HEK293 (cell line): Measurements from ENCODE around the gene ADI1.

ENCODE experiments used
- CTCF ChIA-PET: fragments of 350-600 bp; formaldehyde crosslinking; extraction: SDS; loops from one replicate; lab custom pipeline; 2021; ENCODE audit warnings: antibody characterized with exemption; lab: Yijun Ruan, JAX
- POLR2A ChIA-PET: fragments of 300-600 bp; formaldehyde crosslinking; extraction: SDS; loops from one replicate; lab custom pipeline; 2020; ENCODE audit warnings: antibody characterized with exemption, inconsistent platforms; lab: Yijun Ruan, JAX
- H3K27ac ChIP-seq: fragments of 200-500 bp; sonication (Bioruptor generic); 2 replicates; pipeline ENCODE4 v1.5.1; 2014; ENCODE audit warnings: low read depth, low read length, control low read depth, inconsistent platforms; ENCODE audit errors: extremely low read depth
- H3K36me3 ChIP-seq, 2 experiments: fragments of 200-500 bp in 1 of 2; sonication (Bioruptor generic) in 1 of 2; 1 replicate in 1 of 2; 2 replicates in 1 of 2; pipeline ENCODE4 v1.5.1; 2014 to 2017; ENCODE audit warnings: inconsistent platforms in 2 of 2, low read length in 2 of 2; ENCODE audit not compliant: control insufficient read depth in 2 of 2, insufficient read depth in 1 of 2
- H3K4me1 ChIP-seq: fragments of 200-500 bp; sonication (Bioruptor generic); 2 replicates; pipeline ENCODE4 v1.5.1; 2014; ENCODE audit warnings: mild to moderate bottlenecking, low read length, inconsistent platforms; ENCODE audit not compliant: control insufficient read depth, insufficient read depth
- H3K4me3 ChIP-seq: 2 replicates; pipeline ENCODE4 v1.5.1; 2011; ENCODE audit warnings: low read depth, mild to moderate bottlenecking, control low read depth, low read length, moderate library complexity
- H3K9me3 ChIP-seq: fragments of 200-500 bp; sonication (Bioruptor generic); 2 replicates; pipeline ENCODE4 v1.5.1; 2014; ENCODE audit warnings: low read depth, low read length, inconsistent platforms; ENCODE audit not compliant: control insufficient read depth, insufficient read depth
- BCL11B ChIP-seq: fragments of 450-650 bp; formaldehyde crosslinking; IDR thresholded peaks from 2 replicates; pipeline ENCODE4 v1.5.1; 2016; ENCODE audit warnings: low read depth, missing biosample characterization, missing genetic modification characterization
- GLI4 ChIP-seq: fragments of 450-650 bp; formaldehyde crosslinking; IDR thresholded peaks from 2 replicates; pipeline ENCODE4 v1.5.1; 2016; ENCODE audit warnings: missing biosample characterization, missing genetic modification characterization
- HOXD13 ChIP-seq: sonication (generic); formaldehyde crosslinking; IDR thresholded peaks from 2 replicates; pipeline ENCODE4 v1.8.0; 2022; ENCODE audit warnings: missing genetic modification reagents, borderline replicate concordance
- IKZF3 ChIP-seq: fragments of 450-650 bp; IDR thresholded peaks from 2 replicates; pipeline ENCODE4 v1.5.0; 2018; ENCODE audit warnings: missing biosample characterization, mild to moderate bottlenecking, missing genetic modification characterization, moderate library complexity
- SALL2 ChIP-seq: fragments of 450-650 bp; formaldehyde crosslinking; IDR thresholded peaks from 2 replicates; pipeline ENCODE4 v1.5.0; 2017; ENCODE audit warnings: missing biosample characterization, mild to moderate bottlenecking, missing genetic modification characterization, borderline replicate concordance
- TRIM28 ChIP-seq: IDR thresholded peaks from 2 replicates; pipeline ENCODE4 v1.6.1; 2011; ENCODE audit warnings: low read length, control low read depth, borderline replicate concordance
- WT1 ChIP-seq: fragments of 450-650 bp; formaldehyde crosslinking; IDR thresholded peaks from 2 replicates; pipeline ENCODE4 v1.5.1; 2016; ENCODE audit warnings: missing biosample characterization, missing genetic modification characterization
- ZBTB1 ChIP-seq: fragments of 450-650 bp; formaldehyde crosslinking; IDR thresholded peaks from 2 replicates; pipeline ENCODE4 v1.5.1; 2016; ENCODE audit warnings: missing biosample characterization, missing genetic modification characterization
- ZFHX2 ChIP-seq: fragments of 450-650 bp; formaldehyde crosslinking; conservative IDR thresholded peaks from 2 replicates; pipeline ENCODE4 v1.5.1; 2016; ENCODE audit warnings: missing biosample characterization, missing genetic modification characterization
- ZNF10 ChIP-seq: fragments of 450-650 bp; formaldehyde crosslinking; IDR thresholded peaks from 2 replicates; pipeline ENCODE4 v1.5.1; 2017; ENCODE audit warnings: missing biosample characterization, missing genetic modification characterization
- ZNF112 ChIP-seq: fragments of 450-650 bp; formaldehyde crosslinking; IDR thresholded peaks from 2 replicates; pipeline ENCODE4 v1.5.0; 2017; ENCODE audit warnings: missing biosample characterization, missing genetic modification characterization
- ZNF211 ChIP-seq: fragments of 450-650 bp; formaldehyde crosslinking; IDR thresholded peaks from 2 replicates; pipeline ENCODE4 v1.5.1; 2016; ENCODE audit warnings: low read depth, missing biosample characterization, missing genetic modification characterization
- ZNF223 ChIP-seq: fragments of 450-650 bp; formaldehyde crosslinking; IDR thresholded peaks from 2 replicates; pipeline ENCODE4 v1.5.1; 2016; ENCODE audit warnings: missing biosample characterization, missing genetic modification characterization
- ZNF510 ChIP-seq: fragments of 450-650 bp; formaldehyde crosslinking; IDR thresholded peaks from 2 replicates; pipeline ENCODE4 v1.5.1; 2018; ENCODE audit warnings: mild to moderate bottlenecking, missing genetic modification characterization, missing biosample characterization; ENCODE audit not compliant: insufficient replicate concordance
- ZNF548 ChIP-seq: fragments of 450-650 bp; formaldehyde crosslinking; IDR thresholded peaks from 2 replicates; pipeline ENCODE4 v1.5.1; 2016; ENCODE audit warnings: missing biosample characterization, missing genetic modification characterization
- ZNF600 ChIP-seq: fragments of 450-650 bp; formaldehyde crosslinking; IDR thresholded peaks from 2 replicates; pipeline ENCODE4 v1.5.1; 2016; ENCODE audit warnings: missing biosample characterization, missing genetic modification characterization
- ZNF701 ChIP-seq: fragments of 450-650 bp; formaldehyde crosslinking; IDR thresholded peaks from 2 replicates; pipeline ENCODE4 v1.5.1; 2016; ENCODE audit warnings: missing biosample characterization, missing genetic modification characterization
- ZNF76 ChIP-seq: fragments of 450-650 bp; formaldehyde crosslinking; IDR thresholded peaks from 2 replicates; pipeline ENCODE4; 2016; ENCODE audit warnings: low read depth, missing biosample characterization, missing genetic modification characterization, borderline replicate concordance
- ZNF777 ChIP-seq: fragments of 450-650 bp; formaldehyde crosslinking; IDR thresholded peaks from 2 replicates; pipeline ENCODE4 v1.5.1; 2017; ENCODE audit warnings: missing biosample characterization, missing genetic modification characterization, borderline replicate concordance
- ZNF837 ChIP-seq: fragments of 450-650 bp; formaldehyde crosslinking; IDR thresholded peaks from 2 replicates; pipeline ENCODE4 v1.5.1; 2016; ENCODE audit warnings: missing biosample characterization, missing genetic modification characterization
- ZSCAN30 ChIP-seq: fragments of 450-650 bp; IDR thresholded peaks from 2 replicates; pipeline ENCODE4 v1.5.1; 2018; ENCODE audit warnings: missing biosample characterization, mild to moderate bottlenecking, missing genetic modification characterization, moderate library complexity
- TF ChIP-seq, protein P1 (sequence below): fragments of 450-650 bp; formaldehyde crosslinking; IDR thresholded peaks from 2 replicates; pipeline ENCODE4 v1.5.1; 2016; ENCODE audit warnings: missing biosample characterization, missing genetic modification characterization, low read depth
- TF ChIP-seq, protein P2 (sequence below): fragments of 450-650 bp; formaldehyde crosslinking; IDR thresholded peaks from 2 replicates; pipeline ENCODE4 v1.5.1; 2016; ENCODE audit warnings: missing biosample characterization, missing genetic modification characterization
- TF ChIP-seq, protein P3 (sequence below): fragments of 450-650 bp; formaldehyde crosslinking; conservative IDR thresholded peaks from 2 replicates; pipeline ENCODE4 v1.5.1; 2016; ENCODE audit warnings: low read depth, missing biosample characterization, missing genetic modification characterization
- TF ChIP-seq, protein P4 (sequence below): fragments of 450-650 bp; formaldehyde crosslinking; IDR thresholded peaks from 2 replicates; pipeline ENCODE4 v1.5.1; 2016; ENCODE audit warnings: missing biosample characterization, missing genetic modification characterization

The ADI1 gene

DNA sequence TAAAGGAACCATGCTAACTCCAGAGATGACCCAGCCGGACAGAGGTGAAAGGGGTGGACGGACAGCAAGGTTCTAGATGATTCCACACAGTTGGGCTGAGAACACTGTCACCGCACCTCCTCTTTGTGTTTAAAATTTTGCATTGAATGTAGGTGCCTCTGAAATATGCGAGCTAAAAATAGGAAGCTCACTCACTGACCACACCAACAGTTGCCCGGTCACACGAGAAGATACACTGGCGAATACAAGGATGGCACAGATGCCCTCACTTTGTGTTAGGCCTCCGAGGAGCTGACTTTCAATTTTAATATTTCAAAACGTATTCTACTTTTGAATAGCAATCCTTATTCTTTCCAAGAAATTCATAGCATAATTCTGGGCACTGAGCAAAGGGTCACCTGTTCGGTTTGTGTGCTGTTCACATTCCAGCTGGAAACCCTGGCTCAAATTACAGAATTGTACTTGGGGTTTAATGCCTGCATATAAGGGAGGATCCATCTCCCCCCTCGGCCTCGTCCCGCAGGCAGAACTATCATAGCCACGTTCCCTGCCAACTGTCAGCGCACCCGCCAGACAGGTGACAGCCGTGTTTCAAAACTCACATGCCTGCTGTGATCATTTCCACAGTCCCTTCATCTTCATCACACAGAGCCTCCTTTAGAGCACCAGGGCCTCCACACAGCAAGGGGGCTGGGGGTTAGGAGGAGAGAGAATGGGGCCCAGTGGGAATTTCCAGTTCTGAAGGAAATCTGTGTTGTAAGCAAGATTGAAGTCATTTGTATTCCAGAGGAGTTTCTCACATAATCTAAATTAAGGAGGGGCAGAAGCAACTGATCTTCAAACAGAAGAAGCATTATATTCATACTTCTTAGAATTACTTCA lies 48.2 kb downstream of the ADI1 start:
- H3K36me3 ChIP-seq = peaks cover 0 to 67% of the 10 kb centered on the region in 2 experiments; a peak in 2 of 3 replicates
- H3K27ac ChIP-seq = no peak overlapping the region
- H3K4me1 ChIP-seq = no peaks in the 10 kb centered on the region
- ChIA-PET CTCF (interaction anchor here (0.7 kb wide), 1 partner anchor 75 kb away, joined by 3 read pairs; no protein-coding TSS in a partner anchor), POLR2A (no interaction called here)
- TF ChIP-seq WT1 (no peak), ZNF837 (tag by site-specific recombination) (no peak), ZNF510 (no peak), ZNF76 (tag by site-specific recombination) (no peak), ZSCAN30 (tag by site-specific recombination) (no peak), SALL2 (no peak), ZNF701 (no peak), ZNF223 (tag by site-specific recombination) (no peak), IKZF3 (tag by site-specific recombination) (no peak), ZNF211 (tag by site-specific recombination) (no peak)
- TF ChIP-seq, protein P1, sequence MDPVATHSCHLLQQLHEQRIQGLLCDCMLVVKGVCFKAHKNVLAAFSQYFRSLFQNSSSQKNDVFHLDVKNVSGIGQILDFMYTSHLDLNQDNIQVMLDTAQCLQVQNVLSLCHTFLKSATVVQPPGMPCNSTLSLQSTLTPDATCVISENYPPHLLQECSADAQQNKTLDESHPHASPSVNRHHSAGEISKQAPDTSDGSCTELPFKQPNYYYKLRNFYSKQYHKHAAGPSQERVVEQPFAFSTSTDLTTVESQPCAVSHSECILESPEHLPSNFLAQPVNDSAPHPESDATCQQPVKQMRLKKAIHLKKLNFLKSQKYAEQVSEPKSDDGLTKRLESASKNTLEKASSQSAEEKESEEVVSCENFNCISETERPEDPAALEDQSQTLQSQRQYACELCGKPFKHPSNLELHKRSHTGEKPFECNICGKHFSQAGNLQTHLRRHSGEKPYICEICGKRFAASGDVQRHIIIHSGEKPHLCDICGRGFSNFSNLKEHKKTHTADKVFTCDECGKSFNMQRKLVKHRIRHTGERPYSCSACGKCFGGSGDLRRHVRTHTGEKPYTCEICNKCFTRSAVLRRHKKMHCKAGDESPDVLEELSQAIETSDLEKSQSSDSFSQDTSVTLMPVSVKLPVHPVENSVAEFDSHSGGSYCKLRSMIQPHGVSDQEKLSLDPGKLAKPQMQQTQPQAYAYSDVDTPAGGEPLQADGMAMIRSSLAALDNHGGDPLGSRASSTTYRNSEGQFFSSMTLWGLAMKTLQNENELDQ = no peak
- TF ChIP-seq, protein P2, sequence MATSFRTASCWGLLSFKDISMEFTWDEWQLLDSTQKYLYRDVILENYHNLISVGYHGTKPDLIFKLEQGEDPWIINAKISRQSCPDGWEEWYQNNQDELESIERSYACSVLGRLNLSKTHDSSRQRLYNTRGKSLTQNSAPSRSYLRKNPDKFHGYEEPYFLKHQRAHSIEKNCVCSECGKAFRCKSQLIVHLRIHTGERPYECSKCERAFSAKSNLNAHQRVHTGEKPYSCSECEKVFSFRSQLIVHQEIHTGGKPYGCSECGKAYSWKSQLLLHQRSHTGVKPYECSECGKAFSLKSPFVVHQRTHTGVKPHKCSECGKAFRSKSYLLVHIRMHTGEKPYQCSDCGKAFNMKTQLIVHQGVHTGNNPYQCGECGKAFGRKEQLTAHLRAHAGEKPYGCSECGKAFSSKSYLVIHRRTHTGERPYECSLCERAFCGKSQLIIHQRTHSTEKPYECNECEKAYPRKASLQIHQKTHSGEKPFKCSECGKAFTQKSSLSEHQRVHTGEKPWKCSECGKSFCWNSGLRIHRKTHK (tag by site-specific recombination) = no peak
- TF ChIP-seq, protein P3, sequence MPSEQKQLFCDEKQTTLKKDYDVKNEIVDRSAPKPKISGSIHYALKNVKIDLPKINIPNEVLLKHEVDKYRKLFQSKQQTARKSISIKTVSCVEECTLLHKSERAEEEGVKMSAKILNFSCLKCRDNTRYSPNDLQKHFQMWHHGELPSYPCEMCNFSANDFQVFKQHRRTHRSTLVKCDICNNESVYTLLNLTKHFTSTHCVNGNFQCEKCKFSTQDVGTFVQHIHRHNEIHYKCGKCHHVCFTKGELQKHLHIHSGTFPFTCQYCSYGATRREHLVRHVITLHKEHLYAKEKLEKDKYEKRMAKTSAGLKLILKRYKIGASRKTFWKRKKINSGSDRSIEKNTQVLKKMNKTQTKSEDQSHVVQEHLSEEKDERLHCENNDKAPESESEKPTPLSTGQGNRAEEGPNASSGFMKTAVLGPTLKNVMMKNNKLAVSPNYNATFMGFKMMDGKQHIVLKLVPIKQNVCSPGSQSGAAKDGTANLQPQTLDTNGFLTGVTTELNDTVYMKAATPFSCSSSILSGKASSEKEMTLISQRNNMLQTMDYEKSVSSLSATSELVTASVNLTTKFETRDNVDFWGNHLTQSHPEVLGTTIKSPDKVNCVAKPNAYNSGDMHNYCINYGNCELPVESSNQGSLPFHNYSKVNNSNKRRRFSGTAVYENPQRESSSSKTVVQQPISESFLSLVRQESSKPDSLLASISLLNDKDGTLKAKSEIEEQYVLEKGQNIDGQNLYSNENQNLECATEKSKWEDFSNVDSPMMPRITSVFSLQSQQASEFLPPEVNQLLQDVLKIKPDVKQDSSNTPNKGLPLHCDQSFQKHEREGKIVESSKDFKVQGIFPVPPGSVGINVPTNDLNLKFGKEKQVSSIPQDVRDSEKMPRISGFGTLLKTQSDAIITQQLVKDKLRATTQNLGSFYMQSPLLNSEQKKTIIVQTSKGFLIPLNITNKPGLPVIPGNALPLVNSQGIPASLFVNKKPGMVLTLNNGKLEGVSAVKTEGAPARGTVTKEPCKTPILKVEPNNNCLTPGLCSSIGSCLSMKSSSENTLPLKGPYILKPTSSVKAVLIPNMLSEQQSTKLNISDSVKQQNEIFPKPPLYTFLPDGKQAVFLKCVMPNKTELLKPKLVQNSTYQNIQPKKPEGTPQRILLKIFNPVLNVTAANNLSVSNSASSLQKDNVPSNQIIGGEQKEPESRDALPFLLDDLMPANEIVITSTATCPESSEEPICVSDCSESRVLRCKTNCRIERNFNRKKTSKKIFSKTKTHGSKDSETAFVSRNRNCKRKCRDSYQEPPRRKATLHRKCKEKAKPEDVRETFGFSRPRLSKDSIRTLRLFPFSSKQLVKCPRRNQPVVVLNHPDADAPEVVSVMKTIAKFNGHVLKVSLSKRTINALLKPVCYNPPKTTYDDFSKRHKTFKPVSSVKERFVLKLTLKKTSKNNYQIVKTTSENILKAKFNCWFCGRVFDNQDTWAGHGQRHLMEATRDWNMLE (tag by site-specific recombination) = no peak
- no peak overlapping the region for H3K4me3 ChIP-seq
- no peaks in the 10 kb centered on the region for H3K9me3 ChIP-seq

DNA sequence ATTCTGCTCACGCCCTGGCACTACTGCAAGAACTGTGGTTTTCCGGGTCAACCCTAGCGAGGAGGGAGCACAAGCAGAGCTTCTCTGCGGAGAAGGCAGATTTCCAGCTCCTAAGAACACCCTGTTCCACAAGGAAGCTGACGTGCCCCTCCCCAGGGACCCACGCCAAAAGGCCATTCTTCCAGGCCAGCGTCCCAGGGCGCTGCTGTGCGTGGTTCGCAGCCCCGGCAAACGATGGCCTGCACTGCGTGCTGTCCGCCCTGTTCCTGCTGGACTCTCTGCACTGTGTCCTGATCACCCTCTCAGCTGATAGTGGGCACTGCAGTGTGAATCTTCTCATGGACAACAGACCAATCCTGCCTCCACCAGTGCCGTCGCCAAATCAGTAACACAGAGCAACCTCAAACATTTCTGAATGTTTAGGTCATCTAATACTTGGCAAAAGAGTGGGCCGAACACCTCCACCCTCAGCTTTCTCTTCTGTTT lies 49.1 kb downstream of the ADI1 start:
- ChIA-PET POLR2A (no interaction called here), CTCF (interaction anchor here (0.7 kb wide), 1 partner anchor 74 kb away, joined by 3 read pairs; no protein-coding TSS in a partner anchor)
- H3K27ac ChIP-seq = no peak overlapping the region
- no peak for TF ChIP-seq HOXD13 (CRISPR knock-in tag)
- TF ChIP-seq BCL11B (tag by site-specific recombination) = no peak
- TF ChIP-seq ZNF112 (tag by site-specific recombination) = no peak
- TF ChIP-seq ZNF548 (tag by site-specific recombination) = no peak
- no peak for TF ChIP-seq ZFHX2 (tag by site-specific recombination)
- no peak for TF ChIP-seq ZNF777 (tag by site-specific recombination)
- TF ChIP-seq ZNF600 (tag by site-specific recombination) = no peak
- TF ChIP-seq, protein P4, sequence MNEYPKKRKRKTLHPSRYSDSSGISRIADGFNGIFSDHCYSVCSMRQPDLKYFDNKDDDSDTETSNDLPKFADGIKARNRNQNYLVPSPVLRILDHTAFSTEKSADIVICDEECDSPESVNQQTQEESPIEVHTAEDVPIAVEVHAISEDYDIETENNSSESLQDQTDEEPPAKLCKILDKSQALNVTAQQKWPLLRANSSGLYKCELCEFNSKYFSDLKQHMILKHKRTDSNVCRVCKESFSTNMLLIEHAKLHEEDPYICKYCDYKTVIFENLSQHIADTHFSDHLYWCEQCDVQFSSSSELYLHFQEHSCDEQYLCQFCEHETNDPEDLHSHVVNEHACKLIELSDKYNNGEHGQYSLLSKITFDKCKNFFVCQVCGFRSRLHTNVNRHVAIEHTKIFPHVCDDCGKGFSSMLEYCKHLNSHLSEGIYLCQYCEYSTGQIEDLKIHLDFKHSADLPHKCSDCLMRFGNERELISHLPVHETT (tag by site-specific recombination) = no peak
- TF ChIP-seq TRIM28 = no peak
- no peak for TF ChIP-seq ZBTB1 (tag by site-specific recombination)
- TF ChIP-seq ZNF10 (tag by site-specific recombination) = no peak
- no peak for TF ChIP-seq ZNF76 (tag by site-specific recombination)
- TF ChIP-seq GLI4 (tag by site-specific recombination) = no peak

More for the DNA sequence above, 49.1 kb downstream of the ADI1 start:
- peaks cover 0 to 69% of the 10 kb centered on the region in 2 experiments; a peak in 2 of 3 replicates for H3K36me3 ChIP-seq
- H3K9me3 ChIP-seq = no peaks in the 10 kb centered on the region
- H3K4me3 ChIP-seq = no peak overlapping the region
- H3K4me1 ChIP-seq = no peaks in the 10 kb centered on the region
